Measurements from ENCODE around the gene GPER1.

- no peak for TF ChIP-seq ZNF274 (IDR thresholded peaks at IDR 0.05; ENCODE audit: low read depth, low read length)
- no peak for TF ChIP-seq YY1 (IDR thresholded peaks at IDR 0.05; ENCODE audit: insufficient read depth, insufficient read length)
- no peak for TF ChIP-seq SUZ12 (IDR thresholded peaks at IDR 0.05; ENCODE audit: extremely low read depth, insufficient read depth, insufficient read length)
Measured at GRCh38 chr7:1130021-1130990, 42.4 kb downstream of the GPER1 start.

All from NT2/D1 (cell line).